Calu3 (cell line): ENCODE data around the gene CAVIN1. TPM values are rescaled to one million over a fixed set of nuclear protein-coding genes. Genes with fewer than 3 reads are reported as not detected.
"Not testable (repeated sequence)": the region's sequence is repeated elsewhere in the genome, so short reads cannot be mapped to it uniquely, and the experiment has no call there.

Experiments
- BruUV-seq: library from RNA; stranded (reverse); fragments of 400-500 nt; replicated peaks from 2 replicates; lab custom pipeline; 2021; lab: Mats Ljungman, UMichigan
- CTCF ChIA-PET: fragments of 300-600 bp; sonication (Branson Sonifier 250); formaldehyde crosslinking; loops from one replicate; lab custom pipeline; 2022; ENCODE audit warnings: antibody characterized with exemption; lab: Charles Lee
- DNase-seq: peaks from one replicate; pipeline ENCODE4 v3.0.0; 2022
- H3K27ac Mint-ChIP-seq: one replicate; pipeline ENCODE4 v1.8.0; 2022; ENCODE audit warnings: mixed read lengths; ENCODE audit not compliant: unreplicated experiment
- H3K27me3 Mint-ChIP-seq: one replicate; pipeline ENCODE4 v1.8.0; 2022; ENCODE audit warnings: mixed read lengths; ENCODE audit not compliant: unreplicated experiment
- H3K36me3 Mint-ChIP-seq: one replicate; pipeline ENCODE4 v1.8.0; 2022; ENCODE audit warnings: mild to moderate bottlenecking, moderate library complexity, mixed read lengths; ENCODE audit not compliant: insufficient read depth, unreplicated experiment
- H3K4me1 Mint-ChIP-seq: one replicate; pipeline ENCODE4 v1.8.0; 2022; ENCODE audit warnings: mild to moderate bottlenecking, low read depth, mixed read lengths; ENCODE audit not compliant: unreplicated experiment
- H3K4me3 Mint-ChIP-seq: one replicate; pipeline ENCODE4 v1.8.0; 2022; ENCODE audit warnings: mild to moderate bottlenecking, low read depth, moderate library complexity, mixed read lengths; ENCODE audit not compliant: unreplicated experiment
- H3K9me3 Mint-ChIP-seq: one replicate; pipeline ENCODE4 v1.8.0; 2022; ENCODE audit warnings: low read depth, mixed read lengths; ENCODE audit not compliant: unreplicated experiment
- intact Hi-C: fragments of 100-400 bp; cut with micrococcal nuclease; formaldehyde crosslinking; loops from one replicate; pipeline ENCODE4 v1.10.0; 2022; ENCODE audit not compliant: unreplicated experiment
- total RNA-seq: library from RNA; stranded (reverse); gene quantifications from 2 replicates; pipeline ENCODE4 v1.2.3, GENCODE V29; 2022
- TF ChIP-seq, protein P1 (sequence below): fragments of 200-600 bp; IDR thresholded peaks from one replicate; pipeline ENCODE4 v1.8.0; 2022; ENCODE audit warnings: antibody characterized with exemption; ENCODE audit not compliant: unreplicated experiment

Gene CAVIN1
- total RNA-seq, 1 experiment from 2014 or later = 4.0 TPM

DNA sequence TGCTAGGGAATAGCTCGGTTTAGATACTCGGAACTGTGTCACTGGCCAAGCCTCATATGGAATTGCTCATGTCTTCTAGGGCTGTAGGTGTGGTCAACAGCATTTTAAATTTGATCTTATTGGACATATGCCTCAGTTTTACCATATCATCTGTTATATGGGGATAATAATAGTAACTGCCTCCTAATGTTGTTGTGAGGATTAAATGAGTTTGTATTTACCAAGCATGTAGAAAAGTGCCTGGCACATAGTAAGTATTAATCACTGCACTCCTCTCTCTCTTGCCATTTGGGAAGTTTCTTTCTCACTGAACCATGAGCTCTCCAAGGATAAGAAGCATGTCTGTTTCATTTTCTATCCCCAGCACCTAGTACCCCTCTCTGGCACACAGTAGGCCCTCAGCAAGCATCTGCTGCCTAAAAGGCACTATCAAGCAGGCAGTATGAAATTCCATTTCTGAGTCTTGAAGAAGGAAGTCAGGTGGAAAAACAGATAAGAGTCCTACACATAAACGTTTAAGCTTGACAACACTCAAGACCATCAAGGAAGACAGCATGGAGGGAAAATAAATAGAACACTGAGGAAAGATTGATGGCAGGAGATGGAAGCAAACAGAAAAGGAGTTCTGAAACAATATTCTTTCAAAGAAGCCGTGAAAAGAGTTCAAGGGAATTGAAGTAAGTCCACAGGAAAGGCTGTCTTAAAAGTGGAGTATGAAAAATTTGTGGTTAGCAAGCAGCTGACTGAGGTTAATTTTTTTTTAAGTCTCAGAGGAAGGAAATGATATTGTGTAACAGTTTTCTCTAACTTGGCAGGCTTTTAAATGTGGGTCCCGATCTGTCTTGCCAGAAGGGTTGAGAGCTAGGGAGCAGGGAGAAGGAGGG lies 33.4 kb upstream of the CAVIN1 start:
- TF ChIP-seq, protein P1, sequence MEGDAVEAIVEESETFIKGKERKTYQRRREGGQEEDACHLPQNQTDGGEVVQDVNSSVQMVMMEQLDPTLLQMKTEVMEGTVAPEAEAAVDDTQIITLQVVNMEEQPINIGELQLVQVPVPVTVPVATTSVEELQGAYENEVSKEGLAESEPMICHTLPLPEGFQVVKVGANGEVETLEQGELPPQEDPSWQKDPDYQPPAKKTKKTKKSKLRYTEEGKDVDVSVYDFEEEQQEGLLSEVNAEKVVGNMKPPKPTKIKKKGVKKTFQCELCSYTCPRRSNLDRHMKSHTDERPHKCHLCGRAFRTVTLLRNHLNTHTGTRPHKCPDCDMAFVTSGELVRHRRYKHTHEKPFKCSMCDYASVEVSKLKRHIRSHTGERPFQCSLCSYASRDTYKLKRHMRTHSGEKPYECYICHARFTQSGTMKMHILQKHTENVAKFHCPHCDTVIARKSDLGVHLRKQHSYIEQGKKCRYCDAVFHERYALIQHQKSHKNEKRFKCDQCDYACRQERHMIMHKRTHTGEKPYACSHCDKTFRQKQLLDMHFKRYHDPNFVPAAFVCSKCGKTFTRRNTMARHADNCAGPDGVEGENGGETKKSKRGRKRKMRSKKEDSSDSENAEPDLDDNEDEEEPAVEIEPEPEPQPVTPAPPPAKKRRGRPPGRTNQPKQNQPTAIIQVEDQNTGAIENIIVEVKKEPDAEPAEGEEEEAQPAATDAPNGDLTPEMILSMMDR = no peak
- CTCF ChIA-PET = interaction anchor here (0.6 to 1.6 kb wide), 3 partner anchors 23 to 575 kb away, joined by 3 to 4 read pairs (median 3); partner anchors contain the start of gene CAVIN1
- BruUV-seq = no TSS peak
- H3K9me3 Mint-ChIP-seq = no peaks in the 10 kb centered on the region
- H3K36me3 Mint-ChIP-seq = peaks cover 47% of the 10 kb centered on the region
- intact Hi-C loops = loop anchor here (2.0 kb wide), 1 partner anchor 28 kb away; no protein-coding TSS in a partner anchor
- peak overlapping the region; percentile 97 for H3K4me3 Mint-ChIP-seq
- H3K4me1 Mint-ChIP-seq = peaks cover 39% of the 10 kb centered on the region
- H3K27me3 Mint-ChIP-seq = no peaks in the 10 kb centered on the region
- H3K27ac Mint-ChIP-seq = peak overlapping the region; percentile 85
- DNase-seq = peak; percentile 23

DNA sequence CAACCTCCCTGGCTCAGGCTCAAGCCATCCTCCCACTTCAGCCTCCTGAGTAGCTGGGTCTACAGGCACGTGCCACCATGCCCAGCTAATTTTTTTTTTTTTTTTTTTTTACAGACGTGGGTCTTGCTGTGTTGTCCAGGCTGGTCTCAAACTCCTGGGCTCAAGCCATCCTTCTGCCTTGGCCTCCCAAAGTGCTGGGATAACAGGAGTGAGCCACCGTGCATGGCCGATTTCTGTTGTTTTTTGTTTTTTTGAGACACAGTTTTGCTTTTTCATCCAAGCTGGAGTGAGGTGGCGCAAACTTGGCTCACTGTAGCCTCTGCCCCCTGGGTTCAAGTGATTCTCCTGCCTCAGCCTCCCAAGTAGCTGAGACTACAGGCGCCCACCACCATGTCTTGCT lies 31.9 kb upstream of the CAVIN1 start:
- BruUV-seq, intact Hi-C loops: not testable (repeated sequence)

DNA sequence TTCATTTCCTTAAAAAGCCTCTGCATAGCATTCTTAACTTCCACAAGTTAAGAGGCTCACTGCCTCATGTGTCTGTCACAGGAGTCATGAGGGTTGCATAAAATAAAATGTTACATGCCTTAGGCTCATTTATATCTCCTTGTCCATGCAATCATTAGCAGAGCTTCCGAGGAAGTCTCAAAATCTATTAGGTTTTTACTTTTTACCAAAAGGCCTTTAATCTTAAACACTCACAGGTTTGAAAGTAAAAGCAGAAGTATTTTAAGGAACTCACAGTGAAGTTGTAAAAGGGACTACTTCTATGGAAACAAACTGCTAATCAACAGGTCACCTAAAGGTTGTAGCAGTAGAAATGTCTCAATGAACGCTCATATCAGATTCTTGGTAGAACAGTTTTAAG lies 30.4 kb upstream of the CAVIN1 start:
- BruUV-seq = no TSS peak
- Mint-ChIP-seq H3K9me3 (no peaks in the 10 kb centered on the region), H3K36me3 (peaks cover 25% of the 10 kb centered on the region), H3K4me3 (no peak overlapping the region), H3K27ac (no peak overlapping the region), H3K27me3 (no peaks in the 10 kb centered on the region), H3K4me1 (peaks cover 22% of the 10 kb centered on the region)
- DNase-seq = no peak
- TF ChIP-seq, protein P1 = no peak
- CTCF ChIA-PET = no interaction called here
- intact Hi-C loops = no loop called here

More for the DNA sequence above, 31.9 kb upstream of the CAVIN1 start:
- H3K27ac Mint-ChIP-seq, DNase-seq, H3K4me3 Mint-ChIP-seq, H3K27me3 Mint-ChIP-seq, CTCF ChIA-PET, H3K9me3 Mint-ChIP-seq: not testable (repeated sequence)
- Mint-ChIP-seq H3K36me3 (peaks cover 36% of the 10 kb centered on the region), H3K4me1 (peaks cover 29% of the 10 kb centered on the region)

DNA sequence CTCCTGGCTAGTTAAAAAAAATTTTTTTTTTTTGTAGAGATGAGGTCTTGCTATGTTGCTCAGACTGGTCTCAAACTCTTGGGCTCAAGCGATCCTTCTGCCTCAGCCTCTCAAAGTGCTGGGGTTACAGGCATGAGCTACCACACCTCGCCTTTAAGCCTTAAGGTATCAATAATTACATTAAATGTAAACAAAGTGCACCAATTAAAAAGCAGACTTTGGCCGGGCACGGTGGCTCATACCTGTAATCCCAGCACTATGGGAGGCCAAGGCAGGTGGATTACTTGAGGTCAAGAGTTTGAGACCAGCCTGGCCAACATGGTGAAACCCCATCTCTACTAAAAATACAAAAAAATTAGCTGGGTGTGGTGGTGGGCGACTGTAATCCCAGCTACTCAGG lies 28.2 kb upstream of the CAVIN1 start:
- H3K27me3 Mint-ChIP-seq, intact Hi-C loops, BruUV-seq, DNase-seq, H3K4me3 Mint-ChIP-seq, H3K27ac Mint-ChIP-seq, H3K36me3 Mint-ChIP-seq, H3K9me3 Mint-ChIP-seq, H3K4me1 Mint-ChIP-seq: not testable (repeated sequence)
- CTCF ChIA-PET = interaction anchor here (0.6 to 0.7 kb wide), 2 partner anchors 23 to 192 kb away, joined by 3 to 4 read pairs; no protein-coding TSS in a partner anchor

DNA sequence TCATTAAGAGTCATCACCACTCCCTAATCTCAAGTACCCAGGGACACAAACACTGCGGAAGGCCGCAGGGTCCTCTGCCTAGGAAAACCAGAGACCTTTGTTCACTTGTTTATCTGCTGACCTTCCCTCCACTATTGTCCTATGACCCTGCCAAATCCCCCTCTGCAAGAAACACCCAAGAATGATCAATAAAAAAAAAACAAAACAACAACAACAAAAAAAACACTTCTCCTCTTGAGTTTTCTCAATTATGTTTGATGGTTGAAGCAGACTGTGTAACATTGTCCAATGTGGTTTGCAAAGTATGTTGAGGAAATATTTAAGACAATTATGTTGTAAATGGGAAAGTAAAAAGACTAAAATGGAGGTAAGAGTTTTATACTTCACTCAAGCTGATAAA lies 26.8 kb upstream of the CAVIN1 start:
- H3K27ac Mint-ChIP-seq, H3K4me3 Mint-ChIP-seq, H3K9me3 Mint-ChIP-seq, intact Hi-C loops, H3K27me3 Mint-ChIP-seq, H3K36me3 Mint-ChIP-seq, H3K4me1 Mint-ChIP-seq, BruUV-seq, DNase-seq: not testable (repeated sequence)
- CTCF ChIA-PET = interaction anchor here (0.7 kb wide), 1 partner anchor 15 kb away, joined by 3 read pairs; no protein-coding TSS in a partner anchor

DNA sequence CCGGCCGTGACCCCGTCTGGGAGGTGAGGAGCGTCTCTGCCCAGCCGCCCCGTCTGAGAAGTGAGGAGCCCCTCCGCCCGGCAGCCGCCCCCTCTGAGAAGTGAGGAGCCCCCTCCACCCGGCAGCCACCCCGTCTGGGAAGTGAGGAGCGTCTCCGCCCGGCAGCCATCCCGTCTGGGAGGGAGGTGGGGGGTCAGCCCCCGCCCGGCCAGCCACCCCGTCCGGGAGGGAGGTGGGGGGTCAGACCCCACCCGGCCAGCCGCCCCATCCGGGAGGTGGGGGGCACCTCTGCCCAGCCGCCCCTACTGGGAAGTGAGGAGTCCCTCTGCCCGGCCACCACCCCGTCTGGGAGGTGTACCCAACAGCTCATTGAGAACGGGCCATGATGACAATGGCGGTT lies 26.1 kb upstream of the CAVIN1 start:
- H3K36me3 Mint-ChIP-seq, intact Hi-C loops, BruUV-seq, H3K4me1 Mint-ChIP-seq, CTCF ChIA-PET, DNase-seq, H3K4me3 Mint-ChIP-seq, H3K27ac Mint-ChIP-seq, H3K9me3 Mint-ChIP-seq, H3K27me3 Mint-ChIP-seq: not testable (repeated sequence)
